ENCODE measurements around the gene SAMD5.

- TF ChIP-seq CTCF (IDR thresholded peaks at IDR 0.05) (no peak), POLR2A (IDR thresholded peaks at IDR 0.05) (no peak)
Measured at GRCh38 chr6:147615659-147616456, 107.4 kb downstream of the SAMD5 start.
